Stimulated activated CD8-positive, alpha-beta memory T cell treated with anti-CD3 and anti-CD28 coated beads, Interleukin-12 subunit alpha, Interleukin-12 subunit beta, amount 100 ng/mL, for 1 hour (primary cell): Measurements from ENCODE around the gene DCAF12L2.
"Not testable (repeated sequence)": the region's sequence is repeated elsewhere in the genome, so short reads cannot be mapped to it uniquely, and the experiment has no call there.

Experiments used
- DNase-seq: peaks from one replicate; pipeline ENCODE4 v3.0.0-alpha.2; 2020; ENCODE audit warnings: low read depth

Gene DCAF12L2

DNA sequence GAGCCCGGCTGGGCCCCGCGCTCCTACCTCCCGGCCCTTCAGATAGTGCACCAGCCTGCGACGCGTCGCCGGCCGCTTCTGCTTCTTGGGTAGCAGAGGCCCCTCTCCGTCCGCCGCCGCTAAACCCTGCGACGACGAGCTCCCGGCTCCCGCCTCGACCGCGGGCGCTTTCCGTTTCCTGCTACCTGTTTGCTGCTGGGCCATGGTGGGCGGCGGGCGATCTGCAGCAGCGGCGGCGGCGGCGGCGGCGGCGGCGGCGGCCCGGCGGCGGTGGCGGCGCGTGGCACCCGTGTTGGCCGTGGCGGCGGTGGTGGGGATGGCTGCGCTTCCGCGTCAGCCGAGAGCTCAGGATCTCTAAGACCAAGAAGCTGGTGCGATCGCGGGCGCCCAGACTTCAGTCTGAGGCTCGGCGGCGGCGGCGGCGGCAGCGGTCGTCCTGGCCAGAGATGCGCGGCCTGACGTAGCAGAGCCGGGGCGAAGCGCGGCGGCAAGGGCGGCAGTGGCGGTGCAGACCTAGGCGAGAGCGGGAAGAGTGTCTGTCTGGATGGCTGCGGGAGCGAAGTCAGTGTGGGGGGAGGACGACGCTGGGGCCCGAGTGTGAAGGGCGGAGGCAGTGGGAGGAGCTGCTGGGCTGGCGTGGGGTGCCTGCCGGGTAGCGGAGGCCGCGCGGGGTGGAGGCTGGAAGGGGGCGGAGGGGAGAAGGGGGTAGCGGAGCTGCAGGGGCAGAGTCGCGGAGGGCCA, at the start of gene DCAF12L2:
TSS of gene DCAF12L2 (minus strand) at position 569 of the 741 bp plus-strand sequence. CDS start at position 204, 365 bp downstream.
- DNase-seq = no peak

DNA sequence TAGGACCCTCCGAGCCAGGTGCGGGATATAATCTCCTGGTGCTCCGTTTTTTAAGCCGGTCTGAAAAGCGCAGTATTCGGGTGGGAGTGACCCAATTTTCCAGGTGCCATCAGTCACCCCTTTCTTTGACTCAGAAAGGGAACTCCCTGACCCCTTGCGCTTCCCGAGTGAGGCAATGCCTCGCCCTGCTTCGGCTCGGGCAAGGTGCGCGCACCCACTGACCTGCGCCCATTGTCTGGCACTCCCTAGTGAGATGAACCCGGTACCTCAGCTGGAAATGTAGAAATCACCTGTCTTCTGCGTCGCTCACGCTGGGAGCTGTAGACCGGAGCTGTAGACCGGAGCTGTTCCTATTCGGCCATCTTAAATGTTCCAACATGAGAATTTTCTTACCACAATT, 24.8 kb upstream of the DCAF12L2 start:
- not testable (repeated sequence) for DNase-seq

DNA sequence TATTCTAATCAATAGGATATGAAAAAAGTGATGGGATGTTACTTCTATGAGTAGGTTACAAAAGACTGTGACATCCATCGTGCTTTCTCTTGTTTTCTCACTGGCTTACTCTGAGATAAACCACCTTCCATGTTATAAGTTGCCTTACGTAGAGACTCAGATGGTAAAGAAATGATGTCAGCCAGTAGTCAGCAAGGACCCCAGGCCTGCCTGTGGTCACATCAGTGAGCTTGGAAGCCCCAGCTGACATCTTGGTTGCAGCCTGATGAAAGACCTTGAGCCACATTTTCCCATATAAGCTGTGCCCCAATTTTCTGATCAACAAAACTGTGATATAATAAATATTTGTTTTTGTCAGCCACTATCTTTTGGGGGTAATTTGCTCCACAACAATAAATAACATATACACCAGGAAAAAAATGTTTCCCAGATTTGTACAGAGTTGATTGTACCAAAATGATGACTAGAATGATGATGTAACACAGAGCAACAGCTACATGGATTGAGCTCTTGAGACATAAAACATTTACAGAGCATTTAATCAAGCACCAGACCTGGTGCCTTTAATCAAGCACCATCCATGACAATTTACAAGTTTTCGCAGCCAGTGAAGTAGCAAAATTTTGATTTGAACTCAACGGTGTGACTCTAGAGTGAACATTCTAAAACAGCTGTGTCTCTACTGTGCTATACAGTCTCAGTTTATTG, 11.2 kb upstream of the DCAF12L2 start:
- no peak for DNase-seq

DNA sequence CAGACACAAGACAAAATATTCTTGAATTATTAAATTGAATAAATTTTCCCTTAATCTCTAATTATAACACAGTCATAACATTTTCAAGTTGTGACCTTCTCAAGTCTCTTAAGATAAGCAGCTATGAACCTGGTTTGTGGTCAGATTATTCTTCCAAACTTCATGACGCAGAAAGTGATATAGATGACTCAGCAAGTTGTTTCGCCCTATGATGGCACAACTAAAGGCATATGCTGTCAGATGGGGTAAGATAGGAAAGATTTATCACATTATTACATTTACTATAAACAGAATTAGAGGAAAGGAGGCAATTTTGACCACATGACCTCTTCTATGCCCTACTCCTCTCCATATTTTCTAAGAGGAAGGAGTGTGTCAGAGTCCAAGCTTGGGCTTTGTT, 4.6 kb upstream of the DCAF12L2 start:
- DNase-seq = no peak

DNA sequence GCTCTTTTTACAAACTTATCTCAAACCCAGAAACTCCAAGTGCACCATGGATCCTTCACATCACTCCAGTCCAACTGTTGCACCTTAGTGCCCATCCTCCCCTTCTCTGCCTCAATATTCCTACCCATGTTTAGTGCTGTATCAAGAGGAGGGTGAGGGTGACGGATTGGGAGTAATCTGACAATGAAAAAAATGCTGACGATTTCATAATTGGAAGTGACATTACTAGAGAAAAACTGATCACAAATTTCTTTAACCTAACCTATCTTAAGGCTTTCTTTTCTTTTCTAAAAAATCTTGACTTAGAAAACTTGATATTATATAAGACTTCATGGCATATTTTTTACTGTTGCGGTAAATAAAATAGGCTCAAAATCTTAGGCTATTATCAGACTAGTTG, 1.5 kb upstream of the DCAF12L2 start:
- no peak for DNase-seq

DNA sequence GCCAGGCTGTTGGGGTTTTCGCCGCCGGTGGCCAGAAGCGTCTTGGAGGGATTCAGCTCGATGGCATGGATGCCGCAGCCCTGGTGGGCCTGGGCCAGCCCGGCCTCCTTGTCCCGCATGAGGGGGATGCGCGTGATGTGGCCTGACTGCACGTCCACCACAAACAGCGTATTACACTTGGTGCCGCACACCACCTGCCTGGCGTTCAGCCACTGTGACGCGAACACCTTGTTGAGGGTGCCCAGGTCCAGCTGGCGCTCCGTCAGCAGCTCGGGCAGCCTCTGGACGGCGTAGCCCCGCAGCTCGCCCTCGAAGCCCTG, 728 bp downstream of the DCAF12L2 start:
- no peak for DNase-seq

DNA sequence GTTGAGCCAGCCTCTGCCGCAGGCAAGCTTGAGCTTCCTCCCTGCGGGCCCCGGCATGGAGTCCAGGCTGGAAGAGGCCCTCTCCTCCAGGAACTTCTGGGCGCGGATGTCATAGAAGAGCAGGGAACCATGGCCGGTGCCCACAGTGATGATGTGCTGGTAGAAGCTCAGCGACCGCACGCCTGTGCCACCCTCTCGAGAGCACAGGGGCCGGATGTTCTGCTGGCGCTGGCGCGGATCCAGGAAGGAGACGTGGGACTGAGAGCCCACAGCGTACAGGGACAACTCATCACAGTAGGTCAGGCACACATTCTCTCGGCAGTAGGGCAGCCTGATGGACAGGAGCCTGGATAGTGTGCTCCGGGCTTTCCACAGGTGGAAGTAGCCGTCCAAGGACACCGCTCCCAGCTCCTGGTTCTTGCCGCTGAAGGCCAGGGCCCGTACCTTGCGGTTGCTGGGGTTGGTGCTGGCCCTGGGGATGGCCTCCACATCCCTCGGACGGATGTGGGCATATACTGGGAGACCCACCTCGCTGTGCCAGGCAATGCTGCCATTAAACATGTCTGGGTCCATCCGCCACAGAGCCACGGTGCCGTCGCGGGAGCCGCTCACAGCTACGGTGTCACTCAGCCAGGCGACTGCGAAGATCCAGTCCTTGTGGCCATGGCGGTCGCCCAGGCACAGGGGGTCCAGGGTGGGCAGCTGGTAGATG, 1.2 kb downstream of the DCAF12L2 start:
- DNase-seq = no peak

DNA sequence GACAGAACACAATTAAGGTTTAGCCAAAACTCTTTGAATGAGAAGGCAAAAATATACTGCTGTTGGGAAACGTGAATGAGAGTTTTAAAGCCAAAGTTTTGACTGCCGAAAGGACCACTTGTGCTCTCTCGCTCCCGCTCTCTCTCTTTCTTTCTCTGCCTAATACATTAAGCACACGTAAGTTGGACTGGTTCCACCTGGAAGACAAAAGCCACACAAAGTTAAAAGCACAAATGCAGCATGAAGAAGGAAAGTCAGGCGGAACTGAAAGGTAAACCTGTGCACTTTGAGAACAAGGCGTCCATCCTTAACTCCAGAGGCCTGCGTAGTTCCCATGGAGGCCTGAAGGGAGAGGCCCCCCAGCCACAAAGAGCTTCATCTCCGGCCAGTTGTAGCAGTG, 1.9 kb downstream of the DCAF12L2 start:
- no peak for DNase-seq

DNA sequence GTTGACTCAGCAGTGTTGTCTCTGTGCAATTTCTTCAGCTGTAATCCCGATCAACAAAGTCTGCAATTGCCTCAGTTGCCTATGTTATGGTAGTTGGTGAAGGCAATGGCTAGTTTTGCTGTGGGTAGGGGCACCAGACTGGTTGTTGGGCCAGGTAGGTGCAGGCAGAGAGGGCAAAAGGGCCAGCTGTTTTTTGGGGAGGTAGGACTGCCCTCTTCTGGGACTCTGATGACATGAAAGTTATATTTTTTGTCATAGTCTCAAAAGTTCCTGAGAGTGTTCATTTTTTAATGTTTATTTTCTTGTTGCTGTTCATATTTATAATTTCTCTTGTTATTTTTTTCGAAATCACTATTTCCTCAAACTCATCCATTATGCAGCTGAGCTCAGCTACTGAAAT, 25.1 kb downstream of the DCAF12L2 start:
- no peak for DNase-seq

DNA sequence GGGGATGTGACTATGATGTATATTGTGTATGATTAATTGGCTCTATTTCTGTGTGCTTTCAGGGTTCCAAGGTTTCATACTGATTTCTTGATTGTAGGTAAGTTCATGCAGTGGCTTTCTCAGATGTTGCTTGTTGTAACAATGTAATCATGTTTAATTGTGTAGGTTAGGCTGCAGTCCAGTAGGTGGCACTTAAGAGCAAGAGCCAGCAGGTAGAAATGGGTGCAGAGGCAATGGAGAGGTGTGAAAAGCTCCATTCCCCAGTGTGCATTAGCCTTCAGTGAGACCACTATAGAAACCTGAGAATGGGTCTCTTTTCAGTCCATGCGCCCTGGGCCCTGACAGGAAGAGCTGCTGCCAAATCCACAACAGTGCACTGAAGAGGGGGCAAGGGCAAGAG, 28.2 kb downstream of the DCAF12L2 start:
- DNase-seq = no peak

DNA sequence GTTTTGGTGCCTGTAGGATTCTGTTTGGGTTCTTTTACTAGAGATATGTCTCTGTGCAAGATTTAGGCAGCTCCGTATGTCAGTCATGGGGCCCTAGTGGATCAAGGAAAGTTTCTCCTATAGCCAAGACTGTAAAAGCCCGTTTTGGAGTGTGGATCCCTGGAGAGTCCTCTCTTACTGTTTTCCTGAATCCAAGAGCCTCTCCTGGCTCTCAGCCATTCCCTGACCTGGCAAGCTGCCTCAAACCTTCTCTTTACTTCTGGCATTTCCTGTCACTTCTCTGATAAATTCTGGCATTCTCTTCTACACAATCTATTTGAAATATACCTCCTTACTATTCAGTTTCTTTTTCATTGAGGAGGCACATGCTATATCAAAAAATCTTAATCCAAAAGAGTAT, 41.4 kb downstream of the DCAF12L2 start:
- no peak for DNase-seq
